ENCODE measurements around the gene LTN1.

DNA sequence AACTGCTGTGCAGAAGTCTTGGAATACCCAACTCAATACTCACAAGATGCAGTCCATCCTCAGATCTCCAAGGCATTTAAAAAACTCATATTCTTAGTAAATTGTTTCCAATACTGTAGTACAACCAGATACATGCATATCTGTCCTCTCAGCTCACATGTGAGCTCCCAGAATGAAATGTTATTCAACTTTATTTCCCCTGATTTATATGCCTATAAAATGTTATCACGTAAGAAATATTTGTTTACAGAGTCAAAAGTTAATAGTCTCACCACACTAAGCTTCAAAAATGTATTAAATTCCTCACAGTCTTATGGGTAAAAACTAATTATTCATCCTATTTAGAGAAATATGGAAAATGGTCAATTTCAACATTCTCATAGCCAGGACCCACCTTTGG lies 56.6 kb downstream of the LTN1 start:
- TF ChIP-seq, protein P1, sequence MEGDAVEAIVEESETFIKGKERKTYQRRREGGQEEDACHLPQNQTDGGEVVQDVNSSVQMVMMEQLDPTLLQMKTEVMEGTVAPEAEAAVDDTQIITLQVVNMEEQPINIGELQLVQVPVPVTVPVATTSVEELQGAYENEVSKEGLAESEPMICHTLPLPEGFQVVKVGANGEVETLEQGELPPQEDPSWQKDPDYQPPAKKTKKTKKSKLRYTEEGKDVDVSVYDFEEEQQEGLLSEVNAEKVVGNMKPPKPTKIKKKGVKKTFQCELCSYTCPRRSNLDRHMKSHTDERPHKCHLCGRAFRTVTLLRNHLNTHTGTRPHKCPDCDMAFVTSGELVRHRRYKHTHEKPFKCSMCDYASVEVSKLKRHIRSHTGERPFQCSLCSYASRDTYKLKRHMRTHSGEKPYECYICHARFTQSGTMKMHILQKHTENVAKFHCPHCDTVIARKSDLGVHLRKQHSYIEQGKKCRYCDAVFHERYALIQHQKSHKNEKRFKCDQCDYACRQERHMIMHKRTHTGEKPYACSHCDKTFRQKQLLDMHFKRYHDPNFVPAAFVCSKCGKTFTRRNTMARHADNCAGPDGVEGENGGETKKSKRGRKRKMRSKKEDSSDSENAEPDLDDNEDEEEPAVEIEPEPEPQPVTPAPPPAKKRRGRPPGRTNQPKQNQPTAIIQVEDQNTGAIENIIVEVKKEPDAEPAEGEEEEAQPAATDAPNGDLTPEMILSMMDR (IDR thresholded peaks at IDR 0.05; ENCODE audit: low read depth, low read length, poor library complexity, severe bottlenecking), result no peak
- no peak for TF ChIP-seq EZH2phosphoT487 (IDR thresholded peaks at IDR 0.05; ENCODE audit: borderline replicate concordance, low read length)
